Vagina (tissue), 2 donors: ENCODE results near the gene NCOR2.
A peak's percentile ranks its signal among the peaks of the same experiment; 100 is the strongest.

Source experiments
- POLR2A ChIP-seq, 2 donors: fragments of 450-650 bp; IDR thresholded peaks; one replicate each; pipeline ENCODE4 v1.6.1; 2017; ENCODE audit warnings: antibody characterized with exemption in 2 of 2, mild to moderate bottlenecking in 2 of 2, moderate library complexity in 2 of 2
- TF ChIP-seq, protein P1 (sequence below), 3 experiments: fragments of 450-650 bp in 2 of 3; fragments of 200-600 bp in 1 of 3; sonication (generic) in 1 of 3; IDR thresholded peaks; one replicate each; pipeline ENCODE4 v1.5.1; 2017 to 2019; ENCODE audit warnings: antibody characterized with exemption in 3 of 3, mild to moderate bottlenecking in 2 of 3, moderate library complexity in 2 of 3

- peak in 1 of 2 donors; percentile 10 for TF ChIP-seq POLR2A (IDR thresholded peaks at IDR 0.05)
- TF ChIP-seq, protein P1, sequence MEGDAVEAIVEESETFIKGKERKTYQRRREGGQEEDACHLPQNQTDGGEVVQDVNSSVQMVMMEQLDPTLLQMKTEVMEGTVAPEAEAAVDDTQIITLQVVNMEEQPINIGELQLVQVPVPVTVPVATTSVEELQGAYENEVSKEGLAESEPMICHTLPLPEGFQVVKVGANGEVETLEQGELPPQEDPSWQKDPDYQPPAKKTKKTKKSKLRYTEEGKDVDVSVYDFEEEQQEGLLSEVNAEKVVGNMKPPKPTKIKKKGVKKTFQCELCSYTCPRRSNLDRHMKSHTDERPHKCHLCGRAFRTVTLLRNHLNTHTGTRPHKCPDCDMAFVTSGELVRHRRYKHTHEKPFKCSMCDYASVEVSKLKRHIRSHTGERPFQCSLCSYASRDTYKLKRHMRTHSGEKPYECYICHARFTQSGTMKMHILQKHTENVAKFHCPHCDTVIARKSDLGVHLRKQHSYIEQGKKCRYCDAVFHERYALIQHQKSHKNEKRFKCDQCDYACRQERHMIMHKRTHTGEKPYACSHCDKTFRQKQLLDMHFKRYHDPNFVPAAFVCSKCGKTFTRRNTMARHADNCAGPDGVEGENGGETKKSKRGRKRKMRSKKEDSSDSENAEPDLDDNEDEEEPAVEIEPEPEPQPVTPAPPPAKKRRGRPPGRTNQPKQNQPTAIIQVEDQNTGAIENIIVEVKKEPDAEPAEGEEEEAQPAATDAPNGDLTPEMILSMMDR (IDR thresholded peaks at IDR 0.05), result no peak
These were observed 49.1 kb downstream of the NCOR2 start for GRCh38 chr12:124518051-124518932.
